Putamen (tissue), 1 donor: Measurements from ENCODE around the gene OPA3.
A peak's percentile ranks its signal among the peaks of the same experiment; 100 is the strongest.
"Not testable (repeated sequence)": the region's sequence is repeated elsewhere in the genome, so short reads cannot be mapped to it uniquely, and the experiment has no call there.

ENCODE experiments used
- DNase-seq: peaks from one replicate; pipeline ENCODE4 v3.0.0-alpha.2; 2016; ENCODE audit warnings: low spot score

OPA3 gene

GRCh38 chr19:45522010-45522941 is 62.3 kb downstream of the OPA3 start:
- no peak for DNase-seq

GRCh38 chr19:45518469-45518826 is 66.2 kb downstream of the OPA3 start:
- no peak for DNase-seq

- no peak for DNase-seq
Observed at GRCh38 chr19:45517641-45518468, 66.7 kb downstream of the OPA3 start.

- DNase-seq = no peak
Observed at GRCh38 chr19:45517238-45517637, 67.4 kb downstream of the OPA3 start.

GRCh38 chr19:45515807-45516401 is 68.7 kb downstream of the OPA3 start:
- no peak for DNase-seq

GRCh38 chr19:45515081-45515624 is 69.4 kb downstream of the OPA3 start:
- DNase-seq = no peak

GRCh38 chr19:45514376-45515051 is 70.1 kb downstream of the OPA3 start:
- DNase-seq = no peak

GRCh38 chr19:45512881-45513483 is 71.6 kb downstream of the OPA3 start:
- DNase-seq = no peak

GRCh38 chr19:45511074-45511473 is 73.5 kb downstream of the OPA3 start:
- no peak for DNase-seq

- not testable (repeated sequence) for DNase-seq
Observed at GRCh38 chr19:45510352-45510751, 74.2 kb downstream of the OPA3 start.

- no peak for DNase-seq
Observed at GRCh38 chr19:45509692-45510015, 74.9 kb downstream of the OPA3 start.

GRCh38 chr19:45508861-45509691 is 75.5 kb downstream of the OPA3 start:
- no peak for DNase-seq

- no peak for DNase-seq
Observed at GRCh38 chr19:45508417-45508860, 76.2 kb downstream of the OPA3 start.

- DNase-seq = no peak
Observed at GRCh38 chr19:45507872-45508416, 76.7 kb downstream of the OPA3 start.

GRCh38 chr19:45506989-45507871 is 77.4 kb downstream of the OPA3 start, which contains the start of gene VASP:
Gene VASP (plus strand): TSS chr19:45507479. CDS start chr19:45507772, 293 bp downstream.
- DNase-seq = peak; percentile 86

GRCh38 chr19:45506246-45506988 is 78.2 kb downstream of the OPA3 start:
- DNase-seq = peak; percentile 85

- DNase-seq = no peak
Observed at GRCh38 chr19:45505996-45506245, 78.7 kb downstream of the OPA3 start.

- DNase-seq = no peak
Observed at GRCh38 chr19:45505151-45505995, 79.2 kb downstream of the OPA3 start.
